Gastrocnemius medialis (tissue), 4 donors: ENCODE measurements around the gene COL6A1.

Experiments
- CTCF ChIP-seq, 5 experiments: fragments of 450-650 bp in 3 of 5; fragments of 200-600 bp in 2 of 5; sonication (generic) in 2 of 5; IDR thresholded peaks in 4 of 5; conservative IDR thresholded peaks in 1 of 5; 1 replicate in 4 of 5; 2 replicates in 1 of 5; pipeline ENCODE4 v1.5.1; 2016 to 2019; ENCODE audit warnings: antibody characterized with exemption in 5 of 5, mild to moderate bottlenecking in 3 of 5, moderate library complexity in 3 of 5
- POLR2A ChIP-seq, 2 donors: fragments of 450-650 bp; IDR thresholded peaks; one replicate each; pipeline ENCODE4 v1.6.1; 2017; ENCODE audit warnings: antibody characterized with exemption in 2 of 2, mild to moderate bottlenecking in 2 of 2, moderate library complexity in 2 of 2

- no peak for TF ChIP-seq CTCF (IDR thresholded peaks at IDR 0.05 in 4 of 5, conservative IDR thresholded peaks at IDR 0.05 in 1 of 5)
- no peak for TF ChIP-seq POLR2A (IDR thresholded peaks at IDR 0.05)
Observed at GRCh38 chr21:46002841-46003574, 21.4 kb downstream of the COL6A1 start.
